OCI-LY3 (cell line): ENCODE results near the gene SLC9A8.

Experiments
- H2AFZ ChIP-seq: fragments of 200-600, 300-600 bp; shearing (Covaris generic); 2 replicates; pipeline ENCODE4 v1.6.0; 2014; ENCODE audit warnings: antibody characterized with exemption, low read depth, low read length
- H3K27ac ChIP-seq: fragments of 200-600, 300-600 bp; sonication (generic); 2 replicates; pipeline ENCODE4 v1.5.1; 2014; ENCODE audit warnings: mild to moderate bottlenecking, low read length, moderate library complexity, mixed read lengths
- H3K27me3 ChIP-seq: fragments of 200-600, 300-600 bp; sonication (generic); 2 replicates; pipeline ENCODE4 v1.6.1; 2014; ENCODE audit warnings: low read depth, low read length, mixed read lengths
- H3K36me3 ChIP-seq: fragments of 200-600, 300-600 bp; sonication (generic); replicated peaks from 2 replicates; pipeline ENCODE3; 2014; ENCODE audit warnings: low read depth, low read length, mixed read lengths
- H3K4me1 ChIP-seq: fragments of 300-600, 200-600 bp; sonication (generic); 2 replicates; pipeline ENCODE4 v1.6.1; 2014; ENCODE audit warnings: low read length, mixed read lengths
- H3K4me2 ChIP-seq: fragments of 200-600, 300-600 bp; sonication (generic); 2 replicates; pipeline ENCODE4 v1.6.1; 2014; ENCODE audit warnings: low read length, mixed read lengths
- H3K4me3 ChIP-seq: fragments of 300-600, 200-600 bp; sonication (generic); 2 replicates; pipeline ENCODE4 v1.5.1; 2014; ENCODE audit warnings: antibody characterized with exemption, mild to moderate bottlenecking, low read length, moderate library complexity
- H3K79me2 ChIP-seq: fragments of 300-600, 200-600 bp; shearing (Covaris generic); 2 replicates; pipeline ENCODE4 v1.6.1; 2014; ENCODE audit warnings: mild to moderate bottlenecking, low read length, mixed read lengths
- H3K9ac ChIP-seq: fragments of 300-600, 200-600 bp; shearing (Covaris generic); 2 replicates; pipeline ENCODE4 v1.6.0; 2014; ENCODE audit warnings: mild to moderate bottlenecking, low read length, moderate library complexity
- H3K9me3 ChIP-seq: fragments of 200-600, 300-600 bp; shearing (Covaris generic); 2 replicates; pipeline ENCODE4 v1.6.1; 2014; ENCODE audit warnings: low read length, mixed read lengths; ENCODE audit not compliant: insufficient read depth
- H4K20me1 ChIP-seq: fragments of 200-600, 300-600 bp; sonication (generic); 2 replicates; pipeline ENCODE4 v1.6.1; 2016; ENCODE audit warnings: low read length, mixed read lengths; ENCODE audit not compliant: insufficient read depth
- CTCF ChIP-seq: fragments of 200-600, 300-600 bp; sonication (generic); IDR thresholded peaks from 2 replicates; pipeline ENCODE4 v1.5.1; 2014; ENCODE audit warnings: antibody characterized with exemption, low read length, low read depth
- EZH2phosphoT487 ChIP-seq: fragments of 200-600 bp; shearing (Covaris generic); IDR thresholded peaks from 2 replicates; pipeline ENCODE4 v1.6.1; 2018; ENCODE audit warnings: antibody characterized with exemption, mixed run types, low read depth

Gene SLC9A8

DNA sequence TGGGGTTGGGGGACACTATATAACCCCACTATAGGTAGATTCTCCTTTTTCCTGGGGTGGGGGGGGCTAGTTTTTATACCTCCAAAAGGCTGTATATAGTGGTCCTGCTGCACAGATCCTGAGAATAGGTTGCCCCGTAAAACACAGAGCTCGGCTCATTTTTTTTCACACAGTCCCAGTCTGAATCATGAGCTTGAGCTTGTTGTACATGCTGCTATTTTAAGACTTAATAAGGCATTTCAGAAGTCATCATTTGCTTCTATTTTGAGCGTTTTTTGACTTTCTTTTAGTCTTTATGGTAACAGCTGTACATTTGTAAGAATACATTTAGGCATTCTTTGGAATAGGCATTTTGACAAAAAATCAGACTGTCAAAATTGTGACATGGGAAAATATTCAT, 30.5 kb downstream of the SLC9A8 start:
- Histone ChIP-seq H3K9me3 (0 out of 2 replicates have a peak, but pooled peaks cover 4% of the 10 kb centered on the region), H3K27me3 (no peaks in the 10 kb centered on the region), H3K4me1 (no peaks in the 10 kb centered on the region; the same call in 1 of the 2 replicates), H4K20me1 (no peaks in the 10 kb centered on the region), H3K9ac (no peak overlapping the region), H3K27ac (no peak overlapping the region), H3K36me3 (peaks cover 20% of the 10 kb centered on the region), H3K4me3 (no peak overlapping the region), H2AFZ (no peak overlapping the region), H3K79me2 (no peaks in the 10 kb centered on the region), H3K4me2 (no peak overlapping the region)
- TF ChIP-seq CTCF (no peak), EZH2phosphoT487 (no peak)

DNA sequence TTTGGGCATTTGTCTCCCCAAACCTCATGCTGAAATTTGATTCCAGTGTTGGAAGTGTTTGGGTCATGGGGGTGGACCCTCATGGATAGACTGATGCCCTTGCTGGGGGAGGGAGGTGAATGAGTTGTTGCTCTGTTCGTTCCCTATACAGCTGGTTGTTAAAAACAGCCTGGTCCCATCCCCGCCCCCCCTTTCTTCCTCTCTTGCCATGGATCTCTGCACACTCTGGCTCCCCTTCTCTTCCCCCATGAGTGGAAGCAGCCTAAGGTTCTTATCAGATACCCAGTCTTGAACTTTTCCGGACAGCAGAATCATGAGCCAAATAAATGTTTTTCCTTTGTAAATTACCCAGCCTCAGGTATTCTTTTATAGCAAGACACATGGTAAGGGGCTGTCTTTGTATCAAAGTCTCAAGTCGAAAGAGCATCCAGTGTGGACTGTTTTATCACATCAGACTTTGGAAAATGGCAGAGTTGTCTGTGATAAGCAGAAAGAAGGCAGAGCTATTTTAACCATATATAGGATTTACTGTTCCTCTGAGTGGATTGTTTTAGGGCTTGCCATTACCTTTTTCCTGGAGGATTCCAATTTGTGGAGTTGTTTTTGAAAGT, 31.2 kb downstream of the SLC9A8 start:
- no peaks in the 10 kb centered on the region for H3K27me3 ChIP-seq
- H4K20me1 ChIP-seq, result no peaks in the 10 kb centered on the region
- H3K4me2 ChIP-seq, result no peak overlapping the region
- H3K4me1 ChIP-seq, result no peaks in the 10 kb centered on the region; the same call in 1 of the 2 replicates
- 0 out of 2 replicates have a peak, but pooled peaks cover 4% of the 10 kb centered on the region for H3K9me3 ChIP-seq
- no peaks in the 10 kb centered on the region for H3K79me2 ChIP-seq
- no peak overlapping the region for H2AFZ ChIP-seq
- H3K4me3 ChIP-seq, result no peak overlapping the region
- no peak for TF ChIP-seq CTCF
- TF ChIP-seq EZH2phosphoT487, result no peak
- peaks cover 26% of the 10 kb centered on the region for H3K36me3 ChIP-seq
- no peak overlapping the region for H3K9ac ChIP-seq
- H3K27ac ChIP-seq, result no peak overlapping the region

- Histone ChIP-seq H3K4me1 (no peaks in the 10 kb centered on the region; the same call in 1 of the 2 replicates), H3K4me3 (no peak overlapping the region), H3K9ac (no peak overlapping the region), H3K36me3 (peaks cover 32% of the 10 kb centered on the region), H3K4me2 (no peak overlapping the region), H3K79me2 (no peaks in the 10 kb centered on the region), H3K27ac (no peak overlapping the region), H3K9me3 (0 out of 2 replicates have a peak, but pooled peaks cover 4% of the 10 kb centered on the region), H4K20me1 (no peaks in the 10 kb centered on the region), H2AFZ (no peak overlapping the region), H3K27me3 (no peaks in the 10 kb centered on the region)
- TF ChIP-seq EZH2phosphoT487 (no peak), CTCF (no peak)
Measured at GRCh38 chr20:49845060-49845459, 32.4 kb downstream of the SLC9A8 start.

DNA sequence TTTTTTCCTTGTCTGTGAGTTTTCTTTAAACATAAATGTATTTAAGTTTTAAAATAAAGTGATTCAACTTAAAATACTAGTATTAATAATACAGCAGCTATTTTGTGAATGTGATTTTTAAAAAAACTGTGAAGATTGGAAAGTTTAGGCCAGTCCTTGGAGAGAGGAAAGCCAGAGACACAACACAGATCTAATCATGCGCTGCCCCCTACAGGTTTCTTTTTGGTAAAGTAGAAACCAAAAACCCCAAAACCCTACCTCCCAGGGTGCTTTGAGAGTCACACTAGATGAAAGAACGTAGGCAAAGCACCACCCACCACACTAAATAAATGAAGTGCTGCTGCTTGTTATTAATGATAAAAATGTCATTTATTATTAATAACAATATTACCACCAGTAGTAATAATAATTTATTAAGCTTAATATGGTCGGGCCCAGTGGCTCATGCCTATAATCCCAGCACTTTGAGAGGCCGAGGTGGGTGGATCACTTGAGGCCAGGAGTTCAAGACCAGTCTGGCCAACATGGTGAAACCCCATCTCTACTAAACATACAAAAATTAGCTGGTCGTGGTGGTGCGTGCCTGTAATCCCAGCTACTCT, 33.7 kb downstream of the SLC9A8 start:
- no peaks in the 10 kb centered on the region for H3K27me3 ChIP-seq
- TF ChIP-seq EZH2phosphoT487 (no peak), CTCF (peak; percentile 92)
- H3K9me3 ChIP-seq, result 0 out of 2 replicates have a peak, but pooled peaks cover 4% of the 10 kb centered on the region
- H2AFZ ChIP-seq, result no peak overlapping the region
- H4K20me1 ChIP-seq, result no peaks in the 10 kb centered on the region
- H3K9ac ChIP-seq, result no peak overlapping the region
- H3K79me2 ChIP-seq, result no peaks in the 10 kb centered on the region
- no peak overlapping the region for H3K4me2 ChIP-seq
- no peak overlapping the region for H3K4me3 ChIP-seq
- peaks cover 40% of the 10 kb centered on the region for H3K36me3 ChIP-seq
- no peaks in the 10 kb centered on the region; the same call in 1 of the 2 replicates for H3K4me1 ChIP-seq
- no peak overlapping the region for H3K27ac ChIP-seq
